ENCODE results near the gene FBXO44.
A peak's percentile ranks its signal among the peaks of the same experiment; 100 is the strongest.

Gene FBXO44

DNA sequence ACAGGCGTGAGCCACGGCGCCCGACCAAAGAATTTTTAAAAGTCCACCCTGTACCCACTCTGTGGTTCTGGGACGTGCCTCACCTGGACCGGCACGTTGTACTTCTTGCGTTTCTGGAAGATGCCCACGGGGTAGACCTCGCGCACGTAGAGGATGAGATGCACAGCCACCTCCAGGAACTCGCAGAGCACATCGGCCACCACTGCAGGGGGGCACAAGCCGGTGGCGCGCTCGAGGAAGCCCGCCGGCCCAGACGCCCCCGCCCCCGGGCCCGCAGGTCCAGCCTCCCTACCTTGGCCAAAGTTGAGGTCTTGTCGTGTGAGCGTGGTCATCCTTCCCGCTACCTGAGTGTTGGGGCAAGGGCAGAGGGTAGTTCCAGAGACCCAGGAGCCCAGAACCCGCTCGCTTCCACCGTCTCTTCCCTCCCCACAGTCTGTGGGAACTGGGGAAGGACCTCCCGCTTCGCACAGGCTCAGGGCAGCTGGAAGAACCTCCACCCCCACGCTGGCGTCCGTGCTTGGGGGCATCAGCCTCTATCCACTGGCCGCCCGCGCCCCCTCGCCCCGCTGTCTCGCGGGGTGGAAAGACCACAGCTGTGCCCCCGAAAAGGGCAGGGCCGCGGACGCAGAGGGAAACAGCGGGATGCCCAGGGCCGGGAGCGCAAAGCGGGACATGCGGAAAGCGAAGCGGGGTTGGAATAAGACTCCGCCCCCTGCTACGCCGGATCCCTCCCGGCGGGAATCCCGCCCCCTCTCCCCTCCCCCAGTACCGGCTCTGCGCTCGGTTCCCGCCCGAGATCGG, 25.8 kb downstream of the FBXO44 start:
- TF ChIP-seq POLR2AphosphoS5 (IDR thresholded peaks at IDR 0.05; ENCODE audit: low read depth, low read length) (no peak), FOXP2 (optimal IDR thresholded peaks at IDR 0.05; ENCODE audit: borderline replicate concordance, extremely low read depth, extremely low read length, insufficient read depth) (no peak)

DNA sequence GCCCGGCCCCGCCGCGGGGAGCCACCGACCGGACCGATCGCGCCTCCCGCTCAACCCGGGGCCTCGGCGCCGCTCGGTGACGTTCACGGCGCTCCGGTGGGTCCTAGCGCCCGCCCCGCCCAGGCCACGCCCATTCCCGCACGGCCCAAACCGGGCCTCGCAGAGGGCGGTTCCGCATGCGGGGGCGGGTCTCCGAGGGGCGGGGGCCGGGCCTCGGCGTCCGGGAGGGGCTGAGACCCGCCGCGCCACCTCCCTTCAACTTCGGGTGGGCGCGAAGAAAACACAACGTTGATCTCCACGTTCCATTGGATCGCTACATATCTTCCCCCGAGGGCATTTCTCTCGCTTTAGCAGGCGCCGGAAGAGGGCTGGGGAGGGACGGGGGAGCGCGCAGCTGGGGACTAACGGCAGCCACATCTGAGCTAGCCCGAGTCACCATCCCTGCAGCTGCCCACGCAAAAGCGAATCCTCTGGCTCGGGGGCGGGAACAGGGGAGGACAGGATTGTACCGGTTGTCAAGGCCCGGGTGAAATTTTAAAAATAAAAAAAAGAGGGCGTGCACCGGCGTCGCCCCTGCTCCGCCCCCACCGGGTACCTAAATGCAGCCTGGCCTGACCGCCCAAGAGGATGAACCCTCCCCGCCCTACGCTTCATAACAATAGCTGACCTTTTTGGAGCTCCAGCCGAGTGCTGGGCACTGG, 26.5 kb downstream of the FBXO44 start, which contains the start of gene MAD2L2:
MAD2L2 (minus strand) TSS at position 78 of the 701 bp plus-strand sequence. CDS start 547 bp downstream, outside the sequence.
- TF ChIP-seq, protein P1, sequence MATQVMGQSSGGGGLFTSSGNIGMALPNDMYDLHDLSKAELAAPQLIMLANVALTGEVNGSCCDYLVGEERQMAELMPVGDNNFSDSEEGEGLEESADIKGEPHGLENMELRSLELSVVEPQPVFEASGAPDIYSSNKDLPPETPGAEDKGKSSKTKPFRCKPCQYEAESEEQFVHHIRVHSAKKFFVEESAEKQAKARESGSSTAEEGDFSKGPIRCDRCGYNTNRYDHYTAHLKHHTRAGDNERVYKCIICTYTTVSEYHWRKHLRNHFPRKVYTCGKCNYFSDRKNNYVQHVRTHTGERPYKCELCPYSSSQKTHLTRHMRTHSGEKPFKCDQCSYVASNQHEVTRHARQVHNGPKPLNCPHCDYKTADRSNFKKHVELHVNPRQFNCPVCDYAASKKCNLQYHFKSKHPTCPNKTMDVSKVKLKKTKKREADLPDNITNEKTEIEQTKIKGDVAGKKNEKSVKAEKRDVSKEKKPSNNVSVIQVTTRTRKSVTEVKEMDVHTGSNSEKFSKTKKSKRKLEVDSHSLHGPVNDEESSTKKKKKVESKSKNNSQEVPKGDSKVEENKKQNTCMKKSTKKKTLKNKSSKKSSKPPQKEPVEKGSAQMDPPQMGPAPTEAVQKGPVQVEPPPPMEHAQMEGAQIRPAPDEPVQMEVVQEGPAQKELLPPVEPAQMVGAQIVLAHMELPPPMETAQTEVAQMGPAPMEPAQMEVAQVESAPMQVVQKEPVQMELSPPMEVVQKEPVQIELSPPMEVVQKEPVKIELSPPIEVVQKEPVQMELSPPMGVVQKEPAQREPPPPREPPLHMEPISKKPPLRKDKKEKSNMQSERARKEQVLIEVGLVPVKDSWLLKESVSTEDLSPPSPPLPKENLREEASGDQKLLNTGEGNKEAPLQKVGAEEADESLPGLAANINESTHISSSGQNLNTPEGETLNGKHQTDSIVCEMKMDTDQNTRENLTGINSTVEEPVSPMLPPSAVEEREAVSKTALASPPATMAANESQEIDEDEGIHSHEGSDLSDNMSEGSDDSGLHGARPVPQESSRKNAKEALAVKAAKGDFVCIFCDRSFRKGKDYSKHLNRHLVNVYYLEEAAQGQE (IDR thresholded peaks at IDR 0.05; ENCODE audit: insufficient read depth in 1 of 2, low read depth in 2 of 2, low read length in 2 of 2), result no peak
- TF ChIP-seq POLR2AphosphoS5 (IDR thresholded peaks at IDR 0.05; ENCODE audit: low read depth, low read length), result peak; percentile 60; the same call in 1 of the 2 replicates
- TF ChIP-seq FOXP2 (optimal IDR thresholded peaks at IDR 0.05; ENCODE audit: borderline replicate concordance, extremely low read depth, extremely low read length, insufficient read depth), result peak; percentile 84
- no peak for TF ChIP-seq SIN3A (IDR thresholded peaks at IDR 0.05; ENCODE audit: borderline replicate concordance, insufficient read depth, low read length)

DNA sequence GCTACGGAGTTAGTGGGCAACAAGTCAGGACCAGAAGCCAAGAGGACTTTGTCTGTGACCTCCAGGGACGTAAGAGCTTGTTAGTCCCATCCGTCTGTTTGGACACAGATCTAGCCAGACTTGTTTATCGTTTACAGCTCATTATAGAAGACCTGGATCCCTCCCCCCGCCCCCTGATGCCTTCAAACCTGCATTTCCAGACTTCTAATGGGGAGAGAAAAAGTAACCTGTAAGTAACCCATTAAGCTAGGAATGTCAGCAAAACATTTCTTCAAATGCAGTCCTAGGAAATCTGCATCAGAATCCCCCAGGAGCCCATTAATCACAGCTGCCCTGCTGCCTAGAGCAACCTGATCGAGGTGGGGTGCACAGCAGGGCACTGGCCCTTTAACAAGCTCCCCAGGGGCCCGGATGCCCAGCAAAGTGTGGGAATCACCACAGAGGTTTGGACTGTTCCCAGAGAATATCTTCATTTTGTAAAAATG, 27.7 kb downstream of the FBXO44 start:
- TF ChIP-seq FOXP2 (optimal IDR thresholded peaks at IDR 0.05; ENCODE audit: borderline replicate concordance, extremely low read depth, extremely low read length, insufficient read depth) (no peak), POLR2AphosphoS5 (IDR thresholded peaks at IDR 0.05; ENCODE audit: low read depth, low read length) (no peak), TAF1 (IDR thresholded peaks at IDR 0.05; ENCODE audit: borderline replicate concordance, insufficient read depth, low read length) (no peak), SIN3A (IDR thresholded peaks at IDR 0.05; ENCODE audit: borderline replicate concordance, insufficient read depth, low read length) (no peak)
- TF ChIP-seq, protein P1 (IDR thresholded peaks at IDR 0.05; ENCODE audit: insufficient read depth in 1 of 2, low read depth in 2 of 2, low read length in 2 of 2), result no peak

DNA sequence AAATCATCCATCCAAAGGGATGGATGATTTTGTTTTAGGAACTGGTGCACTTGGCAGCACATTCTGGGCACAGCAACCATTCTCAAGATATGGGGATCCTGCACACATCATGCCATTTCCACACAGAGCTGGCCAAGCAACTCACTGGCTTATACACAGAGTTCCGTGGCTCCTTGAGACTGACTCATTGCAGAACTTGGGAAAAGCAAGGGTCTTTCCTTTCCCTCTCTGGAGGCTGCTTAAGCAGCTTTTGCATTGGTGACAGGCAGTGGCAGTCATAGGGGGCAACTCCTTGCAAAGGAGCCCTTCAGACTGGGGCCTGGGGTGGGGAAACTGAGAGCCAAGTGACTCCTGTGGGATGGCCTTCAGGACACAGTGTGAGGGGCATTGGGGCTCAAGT, 28.1 kb downstream of the FBXO44 start:
- TF ChIP-seq SIN3A (IDR thresholded peaks at IDR 0.05; ENCODE audit: borderline replicate concordance, insufficient read depth, low read length) (no peak), POLR2AphosphoS5 (IDR thresholded peaks at IDR 0.05; ENCODE audit: low read depth, low read length) (no peak), FOXP2 (optimal IDR thresholded peaks at IDR 0.05; ENCODE audit: borderline replicate concordance, extremely low read depth, extremely low read length, insufficient read depth) (no peak), TAF1 (IDR thresholded peaks at IDR 0.05; ENCODE audit: borderline replicate concordance, insufficient read depth, low read length) (no peak)
- TF ChIP-seq, protein P1 (IDR thresholded peaks at IDR 0.05; ENCODE audit: insufficient read depth in 1 of 2, low read depth in 2 of 2, low read length in 2 of 2), result no peak

DNA sequence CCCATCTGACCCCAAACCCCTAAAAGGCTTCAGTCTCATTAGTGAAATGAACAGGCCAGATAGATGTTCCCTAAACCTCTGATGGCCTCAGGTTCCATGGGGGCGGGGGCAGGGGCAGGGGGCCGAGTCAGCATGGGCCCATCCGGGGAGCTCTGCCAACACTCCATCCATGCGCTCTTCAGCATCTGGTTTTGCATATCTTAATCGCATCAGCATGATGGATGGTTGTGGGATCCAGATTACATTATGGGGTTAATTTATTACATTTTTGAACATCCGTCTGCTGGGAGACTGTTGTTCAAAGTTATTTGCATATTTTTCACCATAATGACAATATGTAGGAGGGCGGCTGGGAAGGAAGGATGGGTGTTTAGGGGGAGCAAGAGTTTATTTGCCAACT, 29.4 kb downstream of the FBXO44 start:
- no peak for TF ChIP-seq SIN3A (IDR thresholded peaks at IDR 0.05; ENCODE audit: borderline replicate concordance, insufficient read depth, low read length)
- TF ChIP-seq POLR2AphosphoS5 (IDR thresholded peaks at IDR 0.05; ENCODE audit: low read depth, low read length), result no peak
- TF ChIP-seq TAF1 (IDR thresholded peaks at IDR 0.05; ENCODE audit: borderline replicate concordance, insufficient read depth, low read length), result no peak
- TF ChIP-seq FOXP2 (optimal IDR thresholded peaks at IDR 0.05; ENCODE audit: borderline replicate concordance, extremely low read depth, extremely low read length, insufficient read depth), result no peak
- TF ChIP-seq, protein P1 (IDR thresholded peaks at IDR 0.05; ENCODE audit: insufficient read depth in 1 of 2, low read depth in 2 of 2, low read length in 2 of 2), result no peak
